Measurements from ENCODE around the gene BABAM2.

The BABAM2 gene

DNA sequence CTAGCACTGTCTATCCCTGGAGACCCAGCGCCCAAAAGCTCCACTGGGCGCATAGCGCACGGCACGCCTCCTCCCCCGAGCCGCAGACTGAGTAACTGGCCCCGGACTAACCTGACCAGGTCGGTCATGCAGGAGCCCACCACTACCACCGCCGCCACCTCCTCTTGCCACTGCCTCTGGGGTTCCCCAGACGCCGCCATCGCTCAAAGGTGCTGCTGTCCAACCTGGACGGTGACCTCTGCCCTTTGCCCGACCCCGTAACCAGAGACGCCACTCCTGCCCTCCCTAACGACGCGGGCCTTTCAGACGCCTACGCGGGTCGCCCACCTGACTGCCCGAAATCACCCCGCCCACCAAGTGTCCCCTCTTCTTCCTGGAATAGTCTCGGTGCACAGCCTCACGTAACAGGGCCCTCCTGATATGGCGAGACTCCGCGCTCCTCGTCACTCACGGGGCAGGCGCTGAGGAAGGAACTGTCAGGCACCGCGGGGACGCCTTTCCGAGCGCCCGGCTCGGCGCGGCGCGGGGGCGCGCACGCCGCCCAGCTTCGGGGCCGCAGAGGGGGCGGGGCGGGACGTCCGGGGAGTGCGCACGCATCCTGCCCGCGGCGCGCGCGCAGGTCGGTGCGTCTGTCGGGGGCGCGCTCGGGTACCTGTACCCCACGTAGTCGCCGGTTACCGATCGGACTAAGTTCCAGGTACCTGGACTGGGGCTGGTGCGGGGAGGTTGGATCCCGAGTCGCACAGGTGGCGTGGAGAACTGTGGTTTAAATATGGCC is at the start of gene BABAM2, which contains the start of gene RBKS:
BABAM2 (plus strand) TSS at position 584 of the 778 bp plus-strand sequence. CDS start 3,828 bp downstream, outside the sequence.
RBKS (minus strand) TSS at position 242 of the 778 bp plus-strand sequence; CDS start at position 200, 42 bp downstream.
- TF ChIP-seq, protein P1, sequence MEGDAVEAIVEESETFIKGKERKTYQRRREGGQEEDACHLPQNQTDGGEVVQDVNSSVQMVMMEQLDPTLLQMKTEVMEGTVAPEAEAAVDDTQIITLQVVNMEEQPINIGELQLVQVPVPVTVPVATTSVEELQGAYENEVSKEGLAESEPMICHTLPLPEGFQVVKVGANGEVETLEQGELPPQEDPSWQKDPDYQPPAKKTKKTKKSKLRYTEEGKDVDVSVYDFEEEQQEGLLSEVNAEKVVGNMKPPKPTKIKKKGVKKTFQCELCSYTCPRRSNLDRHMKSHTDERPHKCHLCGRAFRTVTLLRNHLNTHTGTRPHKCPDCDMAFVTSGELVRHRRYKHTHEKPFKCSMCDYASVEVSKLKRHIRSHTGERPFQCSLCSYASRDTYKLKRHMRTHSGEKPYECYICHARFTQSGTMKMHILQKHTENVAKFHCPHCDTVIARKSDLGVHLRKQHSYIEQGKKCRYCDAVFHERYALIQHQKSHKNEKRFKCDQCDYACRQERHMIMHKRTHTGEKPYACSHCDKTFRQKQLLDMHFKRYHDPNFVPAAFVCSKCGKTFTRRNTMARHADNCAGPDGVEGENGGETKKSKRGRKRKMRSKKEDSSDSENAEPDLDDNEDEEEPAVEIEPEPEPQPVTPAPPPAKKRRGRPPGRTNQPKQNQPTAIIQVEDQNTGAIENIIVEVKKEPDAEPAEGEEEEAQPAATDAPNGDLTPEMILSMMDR (IDR thresholded peaks at IDR 0.05; ENCODE audit: low read depth, low read length): no peak
- DNase-seq (ENCODE audit: extremely low read depth, low read depth): peak; percentile 45

DNA sequence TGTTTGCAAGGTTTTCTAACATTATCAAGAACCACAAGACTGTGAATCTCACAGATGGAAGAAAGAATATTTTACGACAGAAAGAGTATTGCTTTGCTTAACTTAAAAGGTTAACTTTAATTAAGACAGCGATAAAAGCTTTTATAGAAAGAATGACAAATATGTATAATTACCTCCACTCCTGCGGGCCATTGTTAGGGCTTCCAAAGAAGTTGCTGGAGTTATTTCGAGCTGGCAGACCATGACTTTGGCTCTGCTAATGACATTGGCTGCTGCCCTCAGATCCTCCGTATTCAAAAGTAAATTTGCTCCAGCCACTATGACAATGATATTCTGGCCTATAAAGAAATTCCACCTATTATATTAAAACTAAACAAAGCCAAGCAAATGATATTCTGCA is 47.6 kb upstream of the BABAM2 start:
- TF ChIP-seq, protein P1 (IDR thresholded peaks at IDR 0.05; ENCODE audit: low read depth, low read length): no peak

DNA sequence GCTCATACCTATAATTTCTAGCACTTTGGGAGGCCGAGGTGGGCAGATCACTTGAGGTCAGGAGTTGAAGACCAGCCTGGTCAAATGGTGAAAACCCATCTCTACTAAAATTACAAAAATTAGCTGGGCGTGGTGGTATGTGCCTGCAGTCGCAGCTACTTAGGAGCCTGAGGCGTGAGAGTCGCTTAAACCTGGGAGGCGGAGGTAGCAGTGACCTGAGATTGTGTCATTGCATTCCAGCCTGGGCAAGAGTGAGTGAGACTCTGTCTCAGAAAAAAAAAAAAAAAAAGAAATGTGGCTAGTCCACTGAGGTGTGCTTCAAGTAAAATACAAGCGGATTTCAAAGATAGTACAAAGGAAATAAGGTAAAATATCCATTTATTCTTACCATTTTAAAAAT is 46.5 kb upstream of the BABAM2 start:
- TF ChIP-seq, protein P1 (IDR thresholded peaks at IDR 0.05; ENCODE audit: low read depth, low read length): no peak
- no peak for DNase-seq (ENCODE audit: extremely low read depth, low read depth)

More for the DNA sequence above, 47.6 kb upstream of the BABAM2 start:
- no peak for DNase-seq (ENCODE audit: extremely low read depth, low read depth)

DNA sequence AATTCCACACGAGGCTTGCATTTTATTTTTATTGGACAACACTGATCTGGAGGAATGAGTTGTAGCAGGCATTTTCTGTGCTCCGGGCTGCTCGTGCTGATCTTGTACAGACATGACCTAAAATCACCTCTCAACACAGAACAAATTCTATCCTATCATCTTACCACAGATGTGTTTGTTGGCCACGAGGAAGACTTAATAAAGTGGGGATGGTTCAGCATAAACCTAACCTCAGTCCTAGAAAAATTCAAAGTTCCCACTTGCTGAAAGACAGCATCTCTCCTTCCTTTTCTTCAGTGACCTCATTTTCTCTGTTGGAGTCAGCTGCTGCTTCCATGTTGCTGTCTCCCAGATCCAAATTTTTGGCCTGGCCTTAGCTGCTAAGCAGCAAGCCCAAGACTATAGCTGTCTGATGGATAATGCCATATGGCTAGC is 45.7 kb upstream of the BABAM2 start:
- no peak for DNase-seq (ENCODE audit: extremely low read depth, low read depth)
- TF ChIP-seq, protein P1 (IDR thresholded peaks at IDR 0.05; ENCODE audit: low read depth, low read length): no peak

DNA sequence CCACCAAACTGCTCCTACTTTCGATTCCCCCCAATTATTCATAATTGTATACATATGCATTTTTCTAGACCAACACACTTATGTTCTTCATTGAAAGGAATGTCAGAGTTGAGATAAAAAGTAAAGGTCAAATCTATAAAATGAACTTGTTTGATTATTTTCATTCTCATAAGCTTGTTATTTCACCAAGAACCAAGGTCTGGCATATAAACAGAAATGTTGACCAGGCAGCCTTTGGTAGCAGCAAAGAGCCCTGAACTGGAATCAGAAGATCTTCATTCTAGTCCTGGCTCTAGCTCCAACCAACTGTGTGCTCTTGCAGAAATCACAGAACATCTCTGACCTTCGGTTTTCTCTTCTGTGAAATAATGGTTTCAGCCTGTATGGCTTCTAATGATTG is 43.2 kb upstream of the BABAM2 start:
- DNase-seq (ENCODE audit: extremely low read depth, low read depth): no peak
- TF ChIP-seq, protein P1 (IDR thresholded peaks at IDR 0.05; ENCODE audit: low read depth, low read length): no peak

DNA sequence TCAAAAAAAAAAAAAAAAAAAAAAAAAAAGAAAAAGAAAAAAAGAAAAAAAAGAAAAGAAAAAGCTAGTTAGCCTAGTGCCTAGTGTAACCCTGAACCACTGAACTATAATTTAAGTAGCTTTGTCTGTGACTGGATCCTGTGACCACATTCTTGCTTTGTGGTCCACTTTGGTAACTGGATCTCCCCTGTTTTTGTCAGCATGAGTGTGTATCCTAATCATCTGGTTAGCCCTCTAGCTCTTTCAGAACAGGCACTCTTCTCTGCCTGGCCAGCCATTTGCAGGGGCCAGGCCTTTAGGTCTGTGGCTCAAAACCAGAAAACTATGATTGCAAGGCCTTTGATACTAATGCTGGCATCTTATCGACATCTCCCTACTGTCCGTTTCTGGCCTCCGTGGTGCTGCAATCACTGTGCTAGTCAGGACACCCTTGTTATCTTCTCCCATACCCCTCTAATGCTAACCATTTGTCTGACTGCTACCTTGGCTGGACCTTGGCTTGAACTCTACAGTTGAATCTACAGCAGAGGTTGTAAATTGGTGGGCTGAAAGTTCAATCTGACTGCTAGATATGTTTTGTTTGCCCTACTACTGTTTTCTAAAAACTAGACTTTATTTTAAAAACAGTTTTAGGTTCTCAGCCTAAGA is 40.8 kb upstream of the BABAM2 start:
- TF ChIP-seq, protein P1 (IDR thresholded peaks at IDR 0.05; ENCODE audit: low read depth, low read length): no peak
- DNase-seq (ENCODE audit: extremely low read depth, low read depth): no peak

DNA sequence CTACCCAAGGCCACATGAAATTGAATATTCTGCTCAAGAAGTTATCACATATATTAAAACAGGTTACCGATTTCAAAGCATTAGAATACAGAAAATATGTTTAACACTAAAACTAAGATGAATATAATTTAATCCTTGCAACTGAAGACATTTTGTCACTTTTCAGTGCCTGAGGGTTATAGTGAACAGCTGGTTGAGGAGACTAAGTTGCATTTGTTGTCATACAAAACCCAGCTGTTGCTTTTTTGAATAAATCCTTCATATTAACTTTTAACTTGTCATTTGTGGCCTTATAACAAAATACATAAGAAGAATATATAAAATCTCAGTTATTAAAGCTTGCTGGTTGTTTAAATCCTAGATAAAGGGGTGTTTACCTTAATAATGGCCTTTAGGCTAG is 37.8 kb upstream of the BABAM2 start:
- DNase-seq (ENCODE audit: extremely low read depth, low read depth): no peak

More for the DNA sequence above, 37.8 kb upstream of the BABAM2 start:
- TF ChIP-seq, protein P1 (IDR thresholded peaks at IDR 0.05; ENCODE audit: low read depth, low read length): no peak
